Cerebellar cortex (tissue), 1 donor: Measurements from ENCODE around the gene KLF6.
A peak's percentile ranks its signal among the peaks of the same experiment; 100 is the strongest.

ENCODE experiments used
- DNase-seq: peaks from one replicate; pipeline ENCODE4 v3.0.0-alpha.2; 2015; ENCODE audit warnings: low spot score

Gene KLF6

GRCh38 chr10:3811291-3811870 is 26.4 kb upstream of the KLF6 start:
- DNase-seq: no peak

DNA sequence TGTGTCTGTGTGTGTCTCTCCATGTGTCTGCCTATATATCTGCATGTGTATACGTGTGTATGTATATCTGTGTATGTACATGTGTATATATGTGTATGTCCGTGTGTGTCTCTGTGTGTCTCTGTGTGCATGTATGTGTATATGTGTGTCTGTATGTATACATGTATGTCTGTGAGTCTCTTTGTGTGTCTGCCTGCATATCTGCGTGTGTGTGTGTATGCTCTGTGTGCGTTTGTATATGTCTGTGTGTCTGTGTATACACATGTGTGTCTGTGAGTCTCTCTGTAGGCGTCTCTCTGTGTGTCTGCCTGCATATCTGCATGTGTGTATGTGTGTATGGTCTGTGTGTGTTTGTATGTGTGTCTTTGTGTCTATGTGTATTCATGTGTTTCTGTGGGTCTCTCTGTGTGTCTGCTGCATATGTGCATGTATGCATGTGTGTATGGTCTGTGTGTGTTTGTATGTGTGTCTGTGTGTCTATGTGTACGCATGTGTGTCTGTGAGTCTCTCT is 23.7 kb upstream of the KLF6 start:
- no peak for DNase-seq

GRCh38 chr10:3807928-3808496 is 23.0 kb upstream of the KLF6 start:
- peak; percentile 77 for DNase-seq

DNA sequence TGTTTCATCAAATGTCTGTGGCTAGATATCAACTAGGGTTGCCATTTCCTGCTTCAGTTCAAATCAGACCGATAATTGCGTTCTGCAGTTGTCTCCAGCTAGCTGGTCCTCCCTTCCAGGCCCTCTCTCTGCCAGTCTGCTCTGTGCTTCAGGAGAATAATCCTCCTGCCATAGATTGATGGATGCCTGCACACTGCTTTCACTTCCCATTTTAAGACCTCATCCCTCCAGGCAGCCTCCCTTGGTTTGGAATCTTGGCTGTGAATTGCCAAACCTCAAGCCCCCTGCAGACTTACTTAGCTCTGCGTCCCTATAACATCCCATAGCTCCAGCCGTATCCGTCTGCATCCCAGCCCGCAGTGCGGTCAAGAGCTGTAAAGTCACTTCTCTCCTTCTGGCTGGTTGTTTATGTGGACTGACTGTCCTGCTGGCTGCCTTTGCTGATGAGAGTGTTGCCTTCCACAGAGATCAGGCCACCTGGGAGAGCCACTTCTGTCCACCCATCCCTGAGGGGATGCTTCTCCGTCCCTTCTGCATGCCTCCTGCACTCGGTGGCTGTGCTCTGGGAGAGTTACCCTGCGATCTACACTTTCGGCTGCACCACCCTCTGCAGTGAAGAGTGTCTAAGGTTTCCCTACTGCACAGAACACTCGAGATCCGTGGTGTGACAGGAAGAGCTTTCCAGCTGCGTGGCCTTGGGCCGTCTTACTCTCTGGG is 22.4 kb upstream of the KLF6 start:
- peak; percentile 72 for DNase-seq

- DNase-seq: no peak
Measured at GRCh38 chr10:3806603-3807002, 21.6 kb upstream of the KLF6 start.

GRCh38 chr10:3805791-3806461 is 20.9 kb upstream of the KLF6 start:
- DNase-seq: no peak

DNA sequence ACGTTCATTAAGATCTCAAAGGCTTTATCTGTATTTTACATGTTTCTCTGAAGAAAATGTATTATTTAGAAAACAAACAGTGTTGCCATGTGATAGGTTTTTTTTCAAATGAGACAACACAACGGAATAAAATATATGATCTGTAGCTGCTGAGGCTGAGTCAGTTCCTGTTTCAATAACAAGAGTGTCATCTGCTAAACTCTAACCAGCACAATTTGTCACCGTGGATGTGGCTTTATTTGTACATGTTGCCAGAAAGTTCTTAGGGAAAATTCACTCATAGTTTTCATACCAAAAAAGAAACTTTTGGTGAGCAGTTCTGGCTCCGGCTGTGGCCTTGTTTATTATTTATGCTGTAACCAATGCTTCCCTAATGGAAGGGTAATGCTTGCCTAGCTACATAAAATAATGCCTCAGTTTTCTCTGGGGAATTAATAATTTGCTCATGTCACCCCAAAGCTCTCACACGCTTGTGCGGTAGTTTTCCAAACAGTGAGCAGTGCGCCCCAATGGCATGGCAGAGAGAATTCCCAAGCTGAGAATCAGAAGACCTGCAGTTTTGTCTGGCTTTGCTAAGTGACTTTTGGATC is 20.3 kb upstream of the KLF6 start:
- DNase-seq: no peak

DNA sequence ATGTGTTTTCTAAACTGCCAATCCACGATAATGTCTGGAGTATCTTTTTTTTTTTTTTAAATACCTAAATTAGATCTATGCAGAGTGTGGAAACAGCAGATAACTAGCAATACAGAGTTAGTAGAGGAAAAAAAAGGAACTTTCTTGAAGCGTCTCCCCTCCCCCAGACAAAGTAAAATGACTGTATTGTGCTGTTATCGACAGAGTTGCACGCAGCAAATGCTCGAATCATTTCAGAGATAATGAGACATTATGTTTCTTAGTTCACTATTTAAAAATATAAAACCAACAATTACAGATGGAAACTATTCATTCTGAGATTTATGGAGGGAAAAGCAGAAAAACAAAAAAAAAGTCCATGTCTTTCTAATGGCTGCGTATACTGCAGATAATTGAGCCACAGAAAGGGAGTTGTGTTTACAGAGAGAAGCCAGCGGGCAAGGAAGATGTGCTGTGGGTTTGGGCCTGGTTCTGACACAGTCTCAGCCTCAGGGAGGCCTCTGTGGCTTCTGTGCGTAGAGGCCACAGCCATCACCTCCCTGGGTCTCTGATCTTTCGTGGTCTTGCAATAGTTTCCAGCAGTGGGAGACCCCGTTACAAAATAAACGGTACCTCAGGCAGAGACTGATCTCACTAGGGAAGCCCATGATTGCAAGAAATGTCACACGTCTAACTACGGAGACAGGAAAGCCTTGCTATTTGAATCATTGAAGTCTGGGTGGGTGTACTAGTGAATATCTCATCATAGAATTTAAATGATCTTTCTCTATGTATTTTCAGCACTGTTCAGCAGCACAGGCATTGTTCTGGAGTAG is 19.1 kb upstream of the KLF6 start:
- no peak for DNase-seq

DNA sequence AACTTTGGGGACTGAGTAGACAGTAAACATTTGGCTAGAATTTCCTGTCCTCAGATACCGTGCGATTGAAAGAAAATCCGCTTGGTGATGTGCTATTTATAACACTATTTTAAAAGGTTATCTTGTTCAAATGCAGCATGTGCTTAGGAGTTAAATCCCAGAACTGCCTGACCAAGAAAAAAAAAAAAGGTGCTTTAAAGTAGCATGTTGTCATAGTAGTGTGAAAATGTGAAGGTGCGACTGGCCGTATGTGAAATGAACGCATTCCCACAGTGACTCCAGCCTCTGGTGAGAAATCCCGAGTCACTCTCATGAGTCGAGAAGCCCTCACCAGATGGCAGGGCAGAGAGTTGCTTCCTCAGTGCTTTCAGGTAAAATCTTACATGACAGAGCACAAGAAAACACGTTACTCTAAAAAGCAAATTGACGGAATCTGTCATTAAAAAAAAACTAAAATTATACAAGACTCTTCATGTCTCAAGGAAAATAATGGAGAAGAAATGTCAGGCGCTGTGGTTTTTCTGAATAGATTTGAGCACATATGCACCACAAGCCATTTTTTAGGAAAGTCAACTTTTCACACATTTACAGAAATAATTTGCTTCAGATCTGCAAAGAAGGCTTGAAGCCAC is 18.4 kb upstream of the KLF6 start:
- DNase-seq: no peak

DNA sequence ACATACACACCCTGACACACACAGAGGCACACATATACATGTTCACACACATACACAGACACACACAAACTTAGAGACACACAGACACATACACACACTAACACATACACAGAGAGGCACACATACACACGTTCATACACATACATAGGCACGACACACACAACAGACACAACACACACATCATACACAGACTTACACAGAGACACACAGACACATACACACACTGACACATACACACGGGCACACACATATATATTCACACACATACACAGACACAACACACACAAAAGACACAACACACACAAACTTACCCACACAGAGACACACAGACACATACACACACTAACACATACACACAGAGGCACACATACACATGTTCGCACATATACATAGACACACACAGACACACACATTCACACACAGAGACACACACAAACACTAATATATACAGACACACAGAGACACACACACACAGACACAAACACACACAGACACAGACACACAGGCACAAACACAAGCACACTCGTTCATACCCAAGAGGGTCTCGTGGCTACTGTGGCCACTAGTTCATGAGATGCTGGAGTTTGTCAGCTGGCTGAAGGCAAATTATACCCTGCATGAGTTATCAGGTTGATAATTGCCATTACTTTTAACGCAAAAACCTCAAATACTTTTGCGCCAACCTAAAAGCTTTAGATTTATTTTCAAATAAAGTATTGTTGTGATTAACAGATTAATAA is 17.7 kb upstream of the KLF6 start:
- no peak for DNase-seq

DNA sequence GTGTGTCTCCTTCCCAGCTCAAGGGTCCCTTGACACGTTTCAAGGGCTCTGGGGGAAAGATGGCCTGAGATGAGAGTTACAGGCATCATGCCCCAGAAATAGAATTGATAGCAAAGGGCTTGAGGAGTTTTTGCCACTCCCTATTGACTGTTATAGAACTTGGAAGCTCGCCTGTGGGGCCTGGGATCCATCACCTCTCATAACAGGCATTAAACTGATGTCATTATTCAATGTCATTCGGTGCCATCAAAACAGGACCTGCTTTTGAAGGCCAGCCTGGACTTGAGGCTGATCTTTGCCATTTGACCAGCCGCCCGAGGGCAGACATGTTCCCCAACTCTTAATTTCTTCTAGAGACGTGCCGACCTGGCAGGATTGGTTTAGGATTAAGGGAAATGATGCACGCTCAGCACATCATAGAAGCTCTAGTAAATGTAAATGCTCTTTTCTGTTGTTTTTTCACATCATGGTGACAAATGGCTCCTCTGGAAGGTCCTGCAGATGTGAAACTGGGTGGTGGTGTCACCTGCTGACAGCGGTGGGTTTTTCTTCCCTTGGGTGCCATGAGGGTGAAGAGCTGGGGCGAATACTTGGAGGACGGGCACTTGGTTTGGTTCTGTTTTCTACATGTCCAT is 16.7 kb upstream of the KLF6 start:
- no peak for DNase-seq

- no peak for DNase-seq
Measured at GRCh38 chr10:3800586-3800985, 15.6 kb upstream of the KLF6 start.

DNA sequence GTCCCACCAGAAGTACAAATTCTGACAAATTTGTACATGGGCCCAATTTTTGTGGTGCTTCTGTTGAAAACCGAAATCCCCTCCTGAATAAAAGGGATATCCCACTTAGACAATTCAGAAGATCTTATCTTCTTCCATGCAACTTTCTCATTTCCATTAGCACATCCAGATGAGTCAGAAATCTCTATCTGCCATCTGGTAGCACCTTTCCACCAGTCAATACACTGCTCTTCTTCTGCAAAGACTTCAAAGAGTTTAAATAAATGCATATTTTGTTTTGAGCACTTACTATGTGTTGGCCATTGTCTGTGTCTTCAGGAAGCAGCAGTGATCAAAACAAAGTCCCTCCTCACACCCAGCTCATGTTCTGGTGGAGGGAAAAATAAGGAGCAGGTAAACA is 12.7 kb upstream of the KLF6 start:
- DNase-seq: no peak

- DNase-seq: no peak
Measured at GRCh38 chr10:3793553-3793952, 8.5 kb upstream of the KLF6 start.

GRCh38 chr10:3792710-3793219 is 7.8 kb upstream of the KLF6 start:
- DNase-seq: no peak

DNA sequence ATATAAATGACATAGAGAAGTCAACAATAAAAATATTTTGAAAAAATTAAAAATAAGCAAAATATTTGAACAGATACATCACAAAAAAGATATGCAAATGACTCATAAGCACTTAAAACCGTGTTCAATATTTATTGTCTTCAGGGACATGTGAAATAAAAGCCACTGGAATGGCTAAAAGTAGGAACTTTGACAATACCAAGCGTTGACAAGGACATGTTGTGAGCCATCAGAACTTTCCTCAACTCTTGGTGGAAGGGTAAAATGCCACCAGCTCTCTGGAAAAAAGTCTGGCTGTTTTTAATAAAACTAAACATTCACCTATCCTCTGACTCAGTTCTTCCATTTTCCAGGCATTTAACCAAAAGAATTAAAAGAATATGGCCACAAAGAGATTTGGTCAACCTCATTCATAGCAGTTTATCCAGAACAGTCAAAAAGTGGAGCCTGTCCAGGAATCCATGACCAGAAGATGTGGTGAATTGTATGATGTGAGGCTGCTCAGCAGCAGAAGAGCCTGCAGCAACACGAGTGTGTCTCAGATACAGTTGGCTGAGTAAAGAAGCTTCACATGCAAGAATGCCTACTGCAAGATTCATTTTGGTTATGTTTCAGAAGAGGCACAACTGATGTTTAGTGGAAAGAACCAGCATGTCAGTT is 7.1 kb upstream of the KLF6 start:
- DNase-seq: no peak

GRCh38 chr10:3790858-3791257 is 5.8 kb upstream of the KLF6 start:
- no peak for DNase-seq

DNA sequence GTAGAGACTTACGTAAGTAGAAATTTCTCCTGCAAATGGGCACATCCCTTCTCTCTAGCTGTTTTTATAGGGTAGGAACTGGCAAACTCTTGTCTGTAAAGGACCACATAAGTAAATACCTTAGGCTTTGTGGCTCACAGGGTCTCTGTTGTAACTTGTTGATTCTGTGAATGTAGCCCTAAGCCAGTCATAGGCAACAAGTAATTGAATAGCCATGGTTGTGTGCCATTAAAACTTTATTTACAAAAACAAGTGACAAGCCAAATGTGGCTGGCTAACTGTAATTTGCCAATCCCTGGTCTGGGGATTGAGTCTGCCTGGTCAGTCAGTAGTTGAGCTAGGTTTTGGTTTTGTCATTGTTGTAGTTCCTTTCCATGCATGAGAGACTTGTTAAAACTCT is 5.3 kb upstream of the KLF6 start:
- no peak for DNase-seq

DNA sequence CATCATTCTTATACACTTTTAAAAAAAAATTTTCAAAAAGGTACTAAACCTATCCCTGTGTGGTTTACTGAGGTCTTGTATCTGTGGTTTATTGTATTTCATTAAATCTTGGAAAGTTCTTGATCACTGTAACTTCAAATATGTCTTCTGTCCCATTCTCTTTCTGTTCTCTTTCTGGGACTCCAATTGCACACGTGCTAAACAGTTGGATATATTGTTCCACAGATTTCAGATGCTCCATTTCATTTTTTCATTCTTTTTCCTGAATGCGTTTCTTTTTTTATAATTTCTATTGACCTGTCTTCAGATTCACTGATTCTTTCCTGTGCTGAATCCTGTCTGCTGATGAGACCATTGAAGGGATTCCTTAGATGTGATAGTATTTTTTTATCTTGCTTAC is 4.6 kb upstream of the KLF6 start:
- no peak for DNase-seq
